Uterus (tissue), 2 donors: ENCODE results near the gene CYP4A11.

ENCODE experiments used
- CTCF ChIP-seq, 4 experiments: fragments of 200-600 bp in 2 of 4; fragments of 450-650 bp in 2 of 4; sonication (generic) in 2 of 4; IDR thresholded peaks; one replicate each; pipeline ENCODE4 v1.5.1; 2016 to 2019; ENCODE audit warnings: antibody characterized with exemption in 4 of 4, mild to moderate bottlenecking in 2 of 4, moderate library complexity in 1 of 4
- POLR2A ChIP-seq, 2 donors: fragments of 450-650 bp; IDR thresholded peaks; one replicate each; pipeline ENCODE4 v1.6.1; 2016; ENCODE audit warnings: antibody characterized with exemption in 2 of 2, mild to moderate bottlenecking in 1 of 2, moderate library complexity in 1 of 2

GRCh38 chr1:46983830-46984586, 42.7 kb upstream of the CYP4A11 start:
- no peak for TF ChIP-seq CTCF (IDR thresholded peaks at IDR 0.05)
- no peak for TF ChIP-seq POLR2A (IDR thresholded peaks at IDR 0.05)
